Nucleus accumbens (tissue), 56 donors: ENCODE measurements around the gene SUMO4.
A peak's percentile ranks its signal among the peaks of the same experiment; 100 is the strongest.

Source experiments
- DNase-seq, 56 donors: peaks; one replicate each; lab custom pipeline; 2025; lab: John Stamatoyannopoulos, UW

Gene SUMO4

DNA sequence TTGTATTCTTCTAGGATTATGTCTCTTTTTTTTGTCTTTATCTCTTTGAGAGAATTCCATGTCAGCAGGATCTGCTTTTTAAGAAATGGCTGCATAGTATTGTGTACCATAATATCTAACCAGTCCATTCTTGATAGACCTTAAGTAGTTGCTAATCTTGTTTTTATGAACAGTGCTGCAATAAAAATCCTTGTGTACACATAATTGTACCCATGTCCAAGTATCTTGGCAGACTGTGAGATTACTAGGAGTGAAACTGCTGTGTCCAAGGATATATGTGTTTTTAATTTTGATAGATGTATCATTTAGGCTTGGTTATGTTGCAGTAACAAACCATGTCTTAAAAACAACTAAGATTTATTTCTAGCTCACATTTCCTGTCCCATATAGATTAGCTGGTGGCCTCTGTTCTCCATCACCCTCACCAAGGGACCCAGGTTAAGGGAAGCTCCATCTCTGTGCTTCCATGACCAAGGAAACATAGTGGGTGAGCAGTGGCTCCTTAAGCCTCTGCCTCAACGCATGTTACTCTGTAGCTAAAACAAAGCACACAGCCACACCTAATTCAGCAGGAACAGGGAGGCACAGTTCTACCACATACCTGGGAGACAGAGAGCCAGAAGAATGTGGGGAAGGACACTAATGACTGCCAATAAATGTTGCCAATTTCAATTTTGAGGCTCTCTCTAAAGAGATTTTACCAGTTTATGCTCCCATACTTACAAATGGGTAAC lies 12.1 kb upstream of the SUMO4 start:
- no peak for DNase-seq

DNA sequence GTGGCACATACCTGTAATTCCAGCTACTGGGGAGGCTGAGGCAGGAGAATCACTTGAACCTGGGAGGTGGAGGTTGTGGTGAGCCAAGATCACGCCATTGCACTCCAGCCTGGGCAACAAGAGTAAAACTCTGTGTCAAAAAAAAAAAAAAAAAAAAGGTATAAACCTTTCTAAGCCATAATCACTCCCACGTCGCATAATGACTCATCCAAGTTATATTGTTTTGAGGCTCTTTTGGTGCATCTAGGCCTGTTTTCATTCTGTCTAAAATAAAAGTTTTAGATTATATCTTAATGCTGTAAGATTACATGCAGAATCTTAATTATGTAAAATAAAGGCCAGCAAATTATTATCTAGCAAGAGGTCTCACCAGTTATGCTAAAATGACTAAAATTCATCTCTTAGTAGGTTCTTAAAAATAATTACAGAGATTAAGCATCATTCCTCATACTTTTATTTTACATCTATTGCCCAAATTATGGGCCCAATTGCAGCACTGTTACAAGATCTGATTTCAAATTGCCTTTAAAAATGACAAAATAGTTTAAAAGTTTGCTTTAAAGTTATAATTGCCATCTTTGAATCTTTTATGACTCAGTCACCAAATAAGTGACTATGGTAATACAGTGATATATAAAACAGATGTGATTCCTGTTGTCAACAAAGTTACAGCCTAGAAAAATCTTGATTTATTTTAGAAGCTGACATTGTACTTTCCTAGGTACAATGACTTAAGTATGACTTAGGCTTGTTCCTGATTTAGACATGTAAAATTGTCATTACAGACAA lies 10.4 kb upstream of the SUMO4 start:
- DNase-seq: no peak

DNA sequence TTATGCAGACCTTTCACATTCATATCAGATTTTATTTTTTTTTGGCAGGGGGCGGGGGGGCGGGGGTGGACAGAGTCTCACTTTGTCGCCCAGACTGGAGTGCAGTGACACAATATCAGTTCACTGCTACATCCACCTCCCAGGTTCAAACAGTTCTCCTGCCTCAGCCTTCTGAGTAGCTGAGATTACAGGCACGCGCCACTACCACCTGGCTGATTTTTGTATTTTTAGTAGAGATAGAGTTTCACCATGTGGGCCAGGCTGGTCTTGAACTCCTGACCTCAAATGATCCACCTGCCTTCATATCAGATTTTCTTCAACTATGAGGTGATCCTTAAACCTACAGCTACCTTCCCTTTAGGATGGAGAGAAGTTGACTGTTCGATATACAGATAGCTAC lies 8.0 kb upstream of the SUMO4 start:
- no peak for DNase-seq

DNA sequence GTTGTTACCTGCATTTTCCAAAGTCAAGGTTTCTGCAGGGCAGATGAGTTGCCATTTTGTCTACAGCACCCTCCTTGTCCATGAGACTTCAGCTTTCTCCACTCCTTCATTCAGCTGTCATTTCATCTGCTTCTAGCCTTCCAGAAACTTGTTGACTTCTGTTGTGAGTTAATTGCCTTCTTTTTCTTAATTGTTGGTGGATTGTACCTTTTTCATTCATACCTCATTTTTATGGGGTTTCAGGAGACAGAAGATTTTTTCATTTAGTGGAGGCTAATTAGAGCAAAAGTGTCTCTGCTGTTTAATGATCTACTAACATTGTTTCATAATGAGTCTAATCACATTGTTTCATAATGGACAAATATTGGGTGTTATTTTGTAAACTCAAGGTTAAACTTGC lies 7.5 kb upstream of the SUMO4 start:
- no peak for DNase-seq

DNA sequence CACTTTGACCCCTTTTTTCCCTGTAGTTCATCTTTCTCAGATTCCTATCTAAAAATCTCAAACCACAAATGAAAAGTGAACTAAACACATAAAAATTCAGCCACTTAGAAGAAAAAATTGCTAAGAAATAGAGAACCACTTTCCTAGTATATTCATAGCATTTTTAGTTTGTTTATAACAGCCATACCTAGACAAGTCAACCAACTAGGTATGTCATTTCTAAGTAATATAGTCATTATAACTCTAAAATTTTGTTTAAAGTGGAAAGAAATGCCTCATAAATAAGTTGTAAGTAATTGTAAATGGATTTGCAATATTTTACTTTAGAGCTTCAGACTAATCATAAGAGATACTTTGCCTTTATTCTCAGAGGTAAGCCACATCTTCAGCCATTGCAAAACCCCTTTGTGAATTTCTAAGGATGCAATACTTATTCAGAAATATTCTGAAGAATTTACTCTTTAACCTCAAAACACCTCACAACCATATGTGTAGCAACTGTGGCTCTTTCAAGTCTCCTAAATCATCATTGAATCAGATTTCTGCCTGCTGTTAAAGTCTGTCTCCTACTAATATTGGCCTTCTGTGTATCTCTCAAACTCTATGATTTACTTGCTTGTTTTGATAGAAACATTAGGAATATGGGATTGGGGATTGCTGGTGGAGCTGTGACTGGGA lies 6.9 kb upstream of the SUMO4 start:
- DNase-seq: no peak

DNA sequence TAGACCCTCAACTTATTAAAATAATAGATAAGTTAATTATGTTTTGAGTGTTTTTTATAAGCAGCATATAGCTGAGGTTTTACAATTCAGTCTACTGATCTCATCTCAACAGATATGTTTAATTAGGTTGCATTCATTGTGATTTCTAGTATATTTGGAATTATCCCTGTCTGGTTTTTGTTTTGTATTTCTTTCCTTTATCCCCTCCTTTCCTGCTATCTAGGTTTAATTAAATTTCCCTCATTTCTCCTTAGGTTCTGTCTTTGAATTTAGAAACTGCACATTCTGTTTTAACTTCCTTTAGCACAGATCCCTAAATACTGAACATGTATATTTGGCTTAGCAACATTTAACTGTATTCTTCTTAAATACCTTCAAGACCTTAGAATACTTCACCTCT lies 4.9 kb upstream of the SUMO4 start:
- DNase-seq: no peak

DNA sequence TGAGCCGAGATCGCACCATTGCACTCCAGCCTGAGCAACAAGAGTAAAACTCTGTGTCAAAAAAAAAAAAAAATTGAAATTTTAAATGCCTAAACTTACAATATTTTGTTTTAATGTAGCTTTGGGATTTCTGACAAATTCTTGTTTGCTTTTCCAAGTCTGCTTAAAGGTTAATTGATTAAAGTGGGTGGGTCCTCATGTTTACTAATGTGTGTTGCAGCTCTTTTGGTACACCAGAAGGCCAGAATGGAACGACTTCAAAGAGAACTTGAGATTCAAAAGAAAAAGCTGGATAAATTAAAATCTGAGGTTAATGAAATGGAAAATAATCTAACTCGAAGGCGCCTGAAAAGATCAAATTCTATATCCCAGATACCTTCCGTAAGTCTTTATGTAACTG lies 2.7 kb upstream of the SUMO4 start:
- DNase-seq: no peak

DNA sequence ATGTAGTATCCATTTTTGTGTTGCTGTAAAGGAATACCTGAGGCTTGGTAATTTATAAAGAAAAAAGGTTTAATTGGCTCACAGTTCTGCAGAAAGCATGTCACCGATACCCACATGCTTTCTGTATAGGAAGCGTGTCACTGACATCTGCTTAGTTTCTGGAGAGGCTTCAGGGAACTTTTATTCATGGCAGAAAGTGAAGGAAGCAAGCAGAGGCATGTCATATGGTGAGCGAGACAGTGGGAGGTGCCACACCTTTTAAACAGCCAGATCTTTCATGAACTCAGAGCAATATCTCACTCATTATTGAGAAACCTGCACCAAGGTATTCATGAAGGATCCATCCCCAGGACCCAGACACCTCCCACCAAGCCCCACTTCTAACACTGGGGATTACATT lies 3.5 kb downstream of the SUMO4 start:
- no peak for DNase-seq

DNA sequence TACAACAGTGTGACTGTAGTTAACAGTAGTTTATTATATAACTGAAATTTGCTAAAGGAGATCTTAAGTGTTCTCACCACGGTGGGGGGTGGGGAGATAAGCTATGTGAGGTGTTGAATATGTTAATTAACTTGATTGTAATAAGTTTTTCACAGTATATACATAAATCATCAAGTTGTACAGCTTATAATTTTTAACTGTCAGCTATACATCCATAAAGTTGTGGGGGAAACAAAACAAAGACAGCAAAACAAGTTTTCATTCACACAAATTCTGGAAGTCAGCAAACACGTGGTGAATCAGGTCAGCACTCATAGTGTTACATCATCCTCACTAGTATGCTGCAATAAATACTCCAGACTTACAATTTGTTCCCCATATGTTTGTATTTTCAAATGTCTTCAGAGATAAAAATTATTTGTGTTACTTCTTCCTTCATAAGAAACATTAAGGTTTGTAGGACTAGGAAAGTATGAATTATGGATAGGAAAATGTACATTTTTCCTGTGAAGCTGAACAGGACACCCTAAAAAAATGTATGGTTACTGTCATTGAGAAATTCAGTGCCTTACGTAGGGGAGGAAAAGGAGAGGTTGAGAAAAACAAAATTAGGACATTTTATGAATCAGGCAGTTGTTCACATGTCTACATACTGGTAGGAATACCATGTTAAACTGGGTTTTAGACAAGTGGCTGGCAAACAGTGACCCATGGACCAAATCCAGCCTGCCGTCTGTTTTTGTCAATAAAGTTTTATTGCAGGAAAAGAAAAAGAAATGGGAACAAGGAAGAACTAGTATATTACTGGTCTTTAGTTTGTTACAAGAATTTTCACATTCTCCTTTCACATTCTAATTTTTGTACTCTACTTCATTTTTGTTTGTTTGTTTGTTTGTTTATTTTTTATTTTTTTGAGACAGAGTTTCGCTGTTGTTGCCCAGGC lies 6.0 kb downstream of the SUMO4 start:
- no peak for DNase-seq

DNA sequence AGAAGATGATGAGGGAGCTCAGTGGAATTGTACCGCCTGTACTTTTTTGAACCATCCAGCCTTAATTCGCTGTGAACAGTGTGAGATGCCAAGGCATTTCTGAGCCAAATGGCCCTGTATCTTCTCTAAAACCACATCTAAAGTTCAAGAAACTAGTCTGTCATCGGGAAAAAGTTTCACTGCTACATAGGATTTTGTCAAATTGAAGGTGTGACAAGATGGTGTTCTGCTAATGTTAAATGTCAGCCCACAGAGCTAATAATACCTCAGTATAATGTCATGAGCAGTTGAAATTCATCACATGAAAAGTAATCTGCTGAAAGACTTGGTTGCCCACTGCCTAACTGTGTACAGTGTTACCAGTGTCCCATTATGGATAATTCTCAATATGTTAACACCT lies 9.6 kb downstream of the SUMO4 start:
- no peak for DNase-seq

DNA sequence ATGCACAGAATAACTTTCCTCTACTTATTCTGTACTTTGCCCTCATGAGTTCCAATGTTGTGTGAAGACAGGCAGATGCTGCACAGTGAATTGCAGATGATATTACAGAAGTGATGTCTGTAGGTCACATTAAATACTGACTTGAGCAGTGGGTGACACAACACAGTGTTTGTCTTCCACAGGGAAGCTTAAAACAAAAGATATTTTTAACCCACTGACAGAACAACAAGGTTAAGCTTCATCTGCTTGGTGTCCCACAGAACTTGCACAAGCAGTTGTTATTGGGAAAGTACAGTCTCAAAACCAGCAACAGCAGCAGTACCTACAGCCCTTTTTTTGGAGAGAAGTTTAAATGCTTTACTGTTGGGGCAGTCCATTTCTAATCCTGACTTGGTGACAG lies 10.5 kb downstream of the SUMO4 start:
- DNase-seq: no peak

DNA sequence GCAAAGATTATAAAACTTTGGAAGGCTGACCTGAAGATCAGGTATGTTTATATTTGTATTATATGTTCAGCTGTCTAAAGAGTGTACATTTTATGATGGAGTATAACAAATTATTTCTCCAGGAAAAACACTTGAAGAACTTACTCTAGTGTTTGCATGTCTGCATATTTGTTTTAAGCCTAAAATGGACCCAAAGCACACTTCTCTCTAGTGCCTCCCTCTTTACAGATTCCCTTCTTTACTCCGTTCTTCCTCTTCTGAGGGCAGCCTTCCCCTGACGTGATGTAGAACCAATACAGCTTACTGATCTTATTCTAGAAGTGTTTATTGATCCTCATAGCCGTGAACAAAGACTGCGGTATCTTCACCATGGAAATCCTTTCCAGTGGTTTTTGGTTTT lies 13.9 kb downstream of the SUMO4 start:
- no peak for DNase-seq

DNA sequence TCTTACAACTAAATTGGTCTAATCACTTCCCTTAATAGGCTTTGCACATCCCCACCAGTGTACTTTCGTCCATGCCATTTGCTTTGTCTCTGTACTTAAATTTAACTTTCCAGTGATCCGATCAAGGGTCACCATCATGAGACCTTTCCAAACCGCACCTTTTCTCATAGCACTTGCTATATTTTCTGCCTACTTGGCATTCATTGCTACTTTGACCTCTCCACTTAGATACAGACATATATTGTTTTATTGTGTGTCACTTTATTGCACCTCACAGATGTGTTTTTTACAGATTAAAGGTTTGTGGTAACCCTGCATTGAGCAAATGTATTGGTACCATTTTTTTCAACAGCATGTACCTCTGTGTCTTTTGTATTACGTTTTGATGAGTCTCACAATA lies 14.8 kb downstream of the SUMO4 start:
- DNase-seq: no peak

DNA sequence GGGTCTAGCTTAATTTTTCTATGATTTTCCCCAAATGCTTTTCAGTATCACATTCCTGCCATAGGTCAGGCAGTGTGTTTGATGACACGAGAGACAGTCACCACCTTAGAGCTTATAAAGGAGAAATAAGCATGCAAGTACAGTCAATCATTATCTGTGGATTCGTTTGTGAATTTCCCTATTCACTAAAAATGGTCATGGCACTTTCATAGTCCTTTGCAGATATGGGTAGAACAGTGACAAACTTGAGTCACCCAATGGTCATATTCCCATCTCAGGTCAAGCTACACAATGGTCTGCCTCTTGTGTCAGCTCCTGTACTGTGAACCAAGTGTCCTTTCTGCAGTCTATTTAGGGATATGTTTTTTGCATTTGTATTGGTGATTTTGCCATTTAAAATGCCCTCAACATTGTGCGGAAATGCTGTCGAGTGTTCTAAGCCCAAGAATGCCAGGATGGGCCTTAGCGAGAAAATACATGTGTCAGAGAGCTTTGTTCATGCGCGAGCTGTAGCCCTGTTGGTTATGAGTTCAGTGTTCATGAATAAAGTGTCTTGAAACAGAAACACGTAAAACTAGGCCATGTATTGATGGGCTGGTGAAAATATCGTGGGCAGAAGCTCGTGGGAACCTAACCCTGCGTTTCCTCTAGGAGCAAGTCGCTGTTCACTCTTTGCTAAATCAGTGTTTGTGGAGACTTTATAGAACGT lies 19.8 kb downstream of the SUMO4 start:
- DNase-seq: no peak

DNA sequence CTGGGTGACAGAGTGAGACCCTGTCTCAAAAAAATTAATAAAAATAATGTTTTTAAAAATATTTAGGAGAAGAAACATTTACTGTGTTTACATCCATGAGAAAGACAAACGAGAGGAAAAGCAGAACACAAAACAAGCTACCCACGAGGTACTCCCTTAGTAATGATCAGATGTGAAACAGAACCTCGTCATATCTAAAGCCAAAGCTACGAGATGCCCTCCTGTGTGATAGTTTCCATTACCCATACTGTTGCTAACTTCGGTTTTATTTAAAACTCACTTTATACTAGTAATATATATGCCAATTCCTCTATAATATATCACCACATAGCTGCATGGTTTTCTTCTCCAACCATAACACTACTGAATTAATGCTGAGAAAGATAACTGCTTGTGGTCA lies 21.1 kb downstream of the SUMO4 start:
- DNase-seq: no peak

DNA sequence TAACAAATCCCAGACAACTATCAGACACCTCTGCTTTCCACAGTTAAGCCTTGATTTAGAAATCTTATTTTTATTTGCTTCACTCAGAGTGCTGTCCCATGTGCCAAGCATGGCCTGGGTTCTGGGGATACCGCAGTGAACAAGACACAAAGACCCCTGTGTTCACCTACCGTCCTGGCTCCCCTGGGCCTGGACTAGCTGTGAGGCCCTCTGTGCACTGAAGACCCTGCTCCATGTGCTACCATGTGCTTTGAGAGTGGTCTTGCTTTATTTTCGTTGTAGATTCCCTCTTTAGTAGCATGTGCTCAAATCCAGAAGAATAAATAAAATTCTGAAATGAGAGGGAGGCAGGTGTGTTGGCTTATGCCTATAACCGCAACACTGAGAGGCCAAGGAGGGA lies 22.5 kb downstream of the SUMO4 start:
- no peak for DNase-seq

DNA sequence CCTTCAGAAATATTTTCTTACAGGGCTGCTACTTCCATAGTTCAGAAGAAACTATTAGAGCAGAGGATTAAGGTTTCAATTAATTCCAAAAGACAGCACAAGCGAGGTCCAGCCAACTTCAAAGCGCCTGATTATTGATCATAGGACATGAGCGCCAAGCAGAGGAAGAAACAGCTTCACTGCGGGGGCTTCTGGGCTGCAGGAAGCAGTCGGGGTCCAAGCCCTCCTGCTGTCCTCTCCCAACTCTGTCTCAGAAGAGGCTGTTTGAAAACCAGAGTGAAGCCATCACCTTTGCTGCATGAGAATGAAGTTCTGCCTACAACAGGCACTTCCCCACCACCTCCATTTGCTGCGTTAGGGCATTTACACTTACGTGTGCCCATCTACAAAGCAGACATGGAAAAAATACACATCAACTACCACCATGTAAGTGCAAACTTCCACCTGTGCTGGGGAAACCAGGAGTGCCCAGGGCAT lies 23.9 kb downstream of the SUMO4 start:
- DNase-seq: peak in 1 of 56 donors; percentile 24

DNA sequence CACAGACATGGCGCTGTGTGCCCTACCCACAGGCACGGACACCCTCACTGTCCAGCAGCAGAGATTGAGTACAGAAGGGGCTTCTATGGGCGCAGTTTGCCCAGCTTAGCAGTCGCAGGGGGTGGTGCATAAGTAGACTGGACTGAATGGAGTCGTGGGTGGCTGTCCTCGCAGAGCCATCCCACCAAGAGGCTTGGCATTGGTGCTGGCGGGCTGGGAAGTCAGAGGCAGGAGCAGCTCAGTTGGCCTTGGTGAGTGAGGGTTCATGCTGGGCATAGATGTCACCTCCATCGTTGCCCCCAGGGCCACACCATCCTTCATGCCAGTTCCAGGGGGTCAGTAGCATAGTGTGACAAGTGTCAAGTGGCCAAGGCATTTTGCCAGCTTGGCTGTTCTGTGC lies 25.2 kb downstream of the SUMO4 start:
- no peak for DNase-seq

DNA sequence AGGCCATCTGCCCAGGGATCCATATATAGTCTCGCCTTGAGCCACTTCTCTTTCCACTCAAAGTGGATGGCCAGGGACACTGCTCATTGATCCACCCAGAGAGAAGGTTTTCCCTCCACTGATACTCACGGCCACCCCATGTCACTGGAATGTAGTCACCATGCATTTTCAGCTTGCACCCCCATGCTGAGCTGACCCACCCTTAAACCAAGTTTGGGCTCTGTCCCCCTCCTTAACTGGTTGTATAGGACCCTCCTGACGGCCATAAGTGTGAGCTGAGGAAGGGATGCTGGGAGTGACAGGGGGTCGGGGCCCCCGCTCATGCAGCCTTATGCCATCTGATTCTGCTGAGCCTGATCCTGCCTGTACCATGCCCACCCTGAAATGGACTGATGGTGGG lies 25.7 kb downstream of the SUMO4 start:
- no peak for DNase-seq

DNA sequence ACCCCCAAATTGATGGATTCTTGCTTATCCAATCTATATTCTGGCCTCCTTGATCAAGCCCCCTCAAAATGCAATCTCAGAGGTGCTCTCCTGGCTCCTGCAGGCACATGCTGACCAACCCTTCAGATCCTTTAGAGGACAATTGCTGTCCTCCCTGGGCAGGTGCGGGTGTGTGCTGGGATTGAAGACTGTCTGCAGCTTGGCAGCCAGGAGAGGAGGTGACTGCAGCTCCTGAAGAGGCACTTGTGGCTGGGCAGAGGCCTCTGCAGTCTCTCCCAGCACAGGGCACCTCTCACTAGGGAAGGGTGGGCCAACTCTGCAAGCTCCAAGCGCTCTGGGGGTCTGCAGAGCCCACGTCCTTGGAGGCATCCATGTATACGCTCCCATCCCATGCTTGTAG lies 28.5 kb downstream of the SUMO4 start:
- no peak for DNase-seq
